ENCODE measurements around the gene EBLN2. TPM values are rescaled to one million over a fixed set of nuclear protein-coding genes. Genes with fewer than 3 reads are reported as not detected.

The EBLN2 gene
- 5.2 and 6.5 TPM in 2 replicates for total RNA-seq

DNA sequence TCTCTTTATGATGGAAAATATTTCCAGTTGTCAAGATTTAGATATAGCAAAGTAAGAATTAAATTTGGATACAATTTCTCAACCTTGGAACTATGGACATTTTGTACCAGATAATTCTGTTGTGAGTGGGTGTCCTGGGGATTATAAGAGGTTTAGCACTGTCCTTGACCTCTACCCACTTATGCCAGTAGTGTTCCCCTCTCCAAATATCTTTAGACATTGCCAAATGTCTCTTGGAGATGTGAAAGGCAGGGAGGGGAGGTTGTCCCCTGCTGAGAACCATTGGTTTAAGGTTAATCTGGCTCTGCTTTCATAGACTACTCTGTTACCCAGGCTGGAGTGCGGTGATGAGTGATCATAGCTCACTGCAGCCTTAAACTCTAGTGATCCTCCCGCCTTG, at the start of gene EBLN2:
TSS of gene EBLN2 (plus strand) at position 244 of the 400 bp plus-strand sequence. CDS start 423 bp downstream, outside the sequence.

Small RNA genes lying within 50 kb of the gene (small RNA-seq; reads per million reads assigned to genes)
- gene RNU2-64P (0.93 reads per million, percentile 16 among the genes with 10 or more reads in this experiment), gene RNU6-557P (not detected), gene RNU7-19P (not detected)

Other genes with a start within 250 kb of the EBLN2 start
- 20.8 and 23.9 TPM in 2 replicates for gene SHQ1, start 213.2 kb upstream of the EBLN2 start, total RNA-seq
- gene GXYLT2, start 173.6 kb upstream of the EBLN2 start, total RNA-seq = 37.8 and 48.0 TPM in 2 replicates
- 54.8 and 56.8 TPM in 2 replicates for gene PPP4R2, start 64.8 kb upstream of the EBLN2 start, total RNA-seq

Measured in hair follicle dermal papilla cell (primary cell).